Measurements from ENCODE around the gene ACBD3. TPM values are rescaled to one million over a fixed set of nuclear protein-coding genes. Genes with fewer than 3 reads are reported as not detected.

The ACBD3 gene
- total RNA-seq, 1 donor, result 80.3 TPM

GRCh38 chr1:226217273-226217672 lies 30.7 kb upstream of the ACBD3 start:
- H3K36me3 ChIP-seq (ENCODE audit: insufficient read depth, low read length), result no peaks in the 10 kb centered on the region
- H4K20me1 ChIP-seq (ENCODE audit: insufficient read depth, low read length), result no peaks in the 10 kb centered on the region
- H3K27me3 ChIP-seq (ENCODE audit: insufficient read depth, low read length), result peaks cover 3% of the 10 kb centered on the region
- DNase-seq (ENCODE audit: insufficient read length, low spot score, missing footprints), result no peak
- H3K9me3 ChIP-seq (ENCODE audit: low read depth, low read length), result no peaks in the 10 kb centered on the region
- no peaks in the 10 kb centered on the region for H3K4me1 ChIP-seq (ENCODE audit: insufficient read depth, low read length)
- H3K4me2 ChIP-seq (ENCODE audit: insufficient read depth, low read length), result no peak overlapping the region
- H3K79me2 ChIP-seq (ENCODE audit: insufficient read depth, low read length), result no peaks in the 10 kb centered on the region
- H3K27ac ChIP-seq (ENCODE audit: low read depth, low read length), result no peak overlapping the region
- H3K4me3 ChIP-seq (ENCODE audit: insufficient read depth, low read length), result no peak overlapping the region
- H2AFZ ChIP-seq (ENCODE audit: low read length), result peak overlapping the region; percentile 42
- TF ChIP-seq CTCF (IDR thresholded peaks at IDR 0.05; ENCODE audit: extremely low read depth, low read depth, low read length), result no peak

- H3K79me2 ChIP-seq (ENCODE audit: insufficient read depth, low read length), result no peaks in the 10 kb centered on the region
- H3K9me3 ChIP-seq (ENCODE audit: low read depth, low read length), result no peaks in the 10 kb centered on the region
- H3K4me1 ChIP-seq (ENCODE audit: insufficient read depth, low read length), result no peaks in the 10 kb centered on the region
- H3K36me3 ChIP-seq (ENCODE audit: insufficient read depth, low read length), result no peaks in the 10 kb centered on the region
- no peak for DNase-seq (ENCODE audit: insufficient read length, low spot score, missing footprints)
- no peak overlapping the region for H3K27ac ChIP-seq (ENCODE audit: low read depth, low read length)
- H3K27me3 ChIP-seq (ENCODE audit: insufficient read depth, low read length), result no peaks in the 10 kb centered on the region
- no peak for TF ChIP-seq CTCF (IDR thresholded peaks at IDR 0.05; ENCODE audit: extremely low read depth, low read depth, low read length)
- H3K4me3 ChIP-seq (ENCODE audit: insufficient read depth, low read length), result no peak overlapping the region
- H3K4me2 ChIP-seq (ENCODE audit: insufficient read depth, low read length), result no peak overlapping the region
- no peak overlapping the region for H2AFZ ChIP-seq (ENCODE audit: low read length)
- H4K20me1 ChIP-seq (ENCODE audit: insufficient read depth, low read length), result no peaks in the 10 kb centered on the region
These were observed 29.5 kb upstream of the ACBD3 start for GRCh38 chr1:226216056-226216455.

GRCh38 chr1:226215239-226215638 lies 28.7 kb upstream of the ACBD3 start:
- H3K27me3 ChIP-seq (ENCODE audit: insufficient read depth, low read length), result no peaks in the 10 kb centered on the region
- no peaks in the 10 kb centered on the region for H3K9me3 ChIP-seq (ENCODE audit: low read depth, low read length)
- no peak for TF ChIP-seq CTCF (IDR thresholded peaks at IDR 0.05; ENCODE audit: extremely low read depth, low read depth, low read length)
- no peaks in the 10 kb centered on the region for H3K36me3 ChIP-seq (ENCODE audit: insufficient read depth, low read length)
- H3K4me2 ChIP-seq (ENCODE audit: insufficient read depth, low read length), result no peak overlapping the region
- no peak overlapping the region for H2AFZ ChIP-seq (ENCODE audit: low read length)
- no peaks in the 10 kb centered on the region for H4K20me1 ChIP-seq (ENCODE audit: insufficient read depth, low read length)
- no peak overlapping the region for H3K4me3 ChIP-seq (ENCODE audit: insufficient read depth, low read length)
- H3K79me2 ChIP-seq (ENCODE audit: insufficient read depth, low read length), result no peaks in the 10 kb centered on the region
- H3K27ac ChIP-seq (ENCODE audit: low read depth, low read length), result no peak overlapping the region
- DNase-seq (ENCODE audit: insufficient read length, low spot score, missing footprints), result no peak
- H3K4me1 ChIP-seq (ENCODE audit: insufficient read depth, low read length), result no peaks in the 10 kb centered on the region

- Histone ChIP-seq H3K4me2 (ENCODE audit: insufficient read depth, low read length) (no peak overlapping the region), H3K27me3 (ENCODE audit: insufficient read depth, low read length) (no peaks in the 10 kb centered on the region), H3K27ac (ENCODE audit: low read depth, low read length) (no peak overlapping the region), H2AFZ (ENCODE audit: low read length) (no peak overlapping the region), H3K79me2 (ENCODE audit: insufficient read depth, low read length) (no peaks in the 10 kb centered on the region), H3K9me3 (ENCODE audit: low read depth, low read length) (no peaks in the 10 kb centered on the region), H3K4me3 (ENCODE audit: insufficient read depth, low read length) (no peak overlapping the region), H3K36me3 (ENCODE audit: insufficient read depth, low read length) (no peaks in the 10 kb centered on the region), H4K20me1 (ENCODE audit: insufficient read depth, low read length) (no peaks in the 10 kb centered on the region), H3K4me1 (ENCODE audit: insufficient read depth, low read length) (no peaks in the 10 kb centered on the region)
- no peak for TF ChIP-seq CTCF (IDR thresholded peaks at IDR 0.05; ENCODE audit: extremely low read depth, low read depth, low read length)
- no peak for DNase-seq (ENCODE audit: insufficient read length, low spot score, missing footprints)
These were observed 26.0 kb upstream of the ACBD3 start for GRCh38 chr1:226212545-226212944.

Data from osteoblast (primary cell).